SU-DHL-6 (cell line): ENCODE measurements around the gene TLCD3A.

Experiments
- EZH2phosphoT487 ChIP-seq: fragments of 200-600 bp; sonication (generic), shearing (Covaris generic); conservative IDR thresholded peaks from 2 replicates; pipeline ENCODE4 v1.6.1; 2018; ENCODE audit warnings: mild to moderate bottlenecking, antibody characterized with exemption, low read length, moderate library complexity, mixed read lengths
- TF ChIP-seq, protein P1 (sequence below): fragments of 200-600 bp; sonication (generic); IDR thresholded peaks from one replicate; pipeline ENCODE4 v1.5.1; 2017; ENCODE audit warnings: antibody characterized with exemption, mild to moderate bottlenecking, low read length, moderate library complexity; ENCODE audit not compliant: insufficient read depth, poor library complexity, severe bottlenecking

GRCh38 chr17:693791-694638 is 38.4 kb upstream of the TLCD3A start:
- TF ChIP-seq, protein P1, sequence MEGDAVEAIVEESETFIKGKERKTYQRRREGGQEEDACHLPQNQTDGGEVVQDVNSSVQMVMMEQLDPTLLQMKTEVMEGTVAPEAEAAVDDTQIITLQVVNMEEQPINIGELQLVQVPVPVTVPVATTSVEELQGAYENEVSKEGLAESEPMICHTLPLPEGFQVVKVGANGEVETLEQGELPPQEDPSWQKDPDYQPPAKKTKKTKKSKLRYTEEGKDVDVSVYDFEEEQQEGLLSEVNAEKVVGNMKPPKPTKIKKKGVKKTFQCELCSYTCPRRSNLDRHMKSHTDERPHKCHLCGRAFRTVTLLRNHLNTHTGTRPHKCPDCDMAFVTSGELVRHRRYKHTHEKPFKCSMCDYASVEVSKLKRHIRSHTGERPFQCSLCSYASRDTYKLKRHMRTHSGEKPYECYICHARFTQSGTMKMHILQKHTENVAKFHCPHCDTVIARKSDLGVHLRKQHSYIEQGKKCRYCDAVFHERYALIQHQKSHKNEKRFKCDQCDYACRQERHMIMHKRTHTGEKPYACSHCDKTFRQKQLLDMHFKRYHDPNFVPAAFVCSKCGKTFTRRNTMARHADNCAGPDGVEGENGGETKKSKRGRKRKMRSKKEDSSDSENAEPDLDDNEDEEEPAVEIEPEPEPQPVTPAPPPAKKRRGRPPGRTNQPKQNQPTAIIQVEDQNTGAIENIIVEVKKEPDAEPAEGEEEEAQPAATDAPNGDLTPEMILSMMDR: no peak
- TF ChIP-seq EZH2phosphoT487: no peak
